Fibroblast of pulmonary artery (primary cell): ENCODE results near the gene TNIK.

Source experiments
- DNase-seq: peaks from one replicate; pipeline ENCODE4 v3.0.0-alpha.2; 2010; ENCODE audit warnings: low read depth
- H3K4me3 ChIP-seq: replicated peaks from 2 replicates; pipeline ENCODE4 v1.5.1; 2011; ENCODE audit warnings: low read depth, mild to moderate bottlenecking, control low read depth, low read length, moderate library complexity
- CTCF ChIP-seq: IDR thresholded peaks from 2 replicates; pipeline ENCODE4 v1.5.1; 2011; ENCODE audit warnings: mild to moderate bottlenecking, control low read depth, low read length, inconsistent platforms; ENCODE audit errors: missing control alignments

Gene TNIK

GRCh38 chr3:171056528-171056927 is 403.7 kb downstream of the TNIK start:
- peak; percentile 82 for DNase-seq
- no peak overlapping the region for H3K4me3 ChIP-seq
- no peak for TF ChIP-seq CTCF

GRCh38 chr3:171055336-171056178 is 404.6 kb downstream of the TNIK start:
- no peak for TF ChIP-seq CTCF
- H3K4me3 ChIP-seq: no peak overlapping the region
- peak; percentile 60 for DNase-seq

DNA sequence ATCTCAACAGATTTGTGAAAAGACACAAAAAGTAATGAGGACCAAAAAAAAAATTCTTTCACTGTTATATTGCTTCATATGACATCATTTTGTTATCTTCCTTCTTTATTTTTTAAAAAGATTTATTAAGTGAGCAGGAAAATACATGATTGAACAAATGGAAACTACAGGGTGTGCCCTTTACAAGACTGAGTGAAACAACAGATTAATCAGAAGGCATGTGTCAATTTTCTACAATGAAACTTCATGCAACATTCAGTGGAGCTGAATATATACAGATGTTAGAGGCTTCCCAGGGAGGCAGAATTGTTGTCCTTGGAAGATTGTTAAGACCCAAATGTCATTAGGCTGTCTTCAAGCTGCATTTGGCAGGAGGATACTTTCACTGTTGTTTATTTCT is 405.3 kb downstream of the TNIK start:
- no peak overlapping the region for H3K4me3 ChIP-seq
- no peak for TF ChIP-seq CTCF
- DNase-seq: peak; percentile 17

GRCh38 chr3:171054231-171054630 is 406.0 kb downstream of the TNIK start:
- no peak overlapping the region for H3K4me3 ChIP-seq
- no peak for DNase-seq
- TF ChIP-seq CTCF: no peak

GRCh38 chr3:171049861-171050444 is 410.3 kb downstream of the TNIK start:
- peak; percentile 77 for DNase-seq

DNA sequence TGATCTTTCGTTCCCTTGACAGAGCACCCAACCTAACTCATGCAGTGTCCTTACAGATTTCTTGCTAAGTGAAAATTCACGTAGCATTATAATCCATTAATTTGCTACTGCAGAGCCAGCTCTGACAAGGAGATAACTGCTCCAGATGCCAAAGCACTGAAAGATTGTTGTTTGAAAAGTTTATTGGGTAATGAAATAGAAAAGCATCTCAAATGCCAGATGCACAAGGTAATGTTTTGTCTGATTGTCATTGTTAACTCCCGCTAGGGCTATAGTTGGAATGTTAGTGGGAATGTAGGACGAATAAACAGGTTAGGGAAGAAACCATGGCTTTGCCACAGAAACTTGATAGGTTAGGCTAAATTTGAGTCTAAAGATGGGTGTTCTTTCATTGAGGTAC is 413.4 kb downstream of the TNIK start:
- no peak for TF ChIP-seq CTCF
- no peak for DNase-seq
- H3K4me3 ChIP-seq: no peak overlapping the region

More at GRCh38 chr3:171049861-171050444, 410.3 kb downstream of the TNIK start:
- TF ChIP-seq CTCF: peak; percentile 75
- no peak overlapping the region for H3K4me3 ChIP-seq
